Endothelial cell (in vitro differentiated cells): Measurements from ENCODE around the gene AP2A2. TPM values are rescaled to one million over a fixed set of nuclear protein-coding genes. Genes with fewer than 3 reads are reported as not detected.

ENCODE experiments used
- DNase-seq: peaks from one replicate; pipeline ENCODE4 v3.0.0; 2021; ENCODE audit warnings: low spot score
- H3K27ac Mint-ChIP-seq: one replicate; pipeline ENCODE4 v1.8.0; 2021; ENCODE audit warnings: mixed read lengths, inconsistent platforms; ENCODE audit not compliant: unreplicated experiment
- H3K27me3 Mint-ChIP-seq: one replicate; pipeline ENCODE4 v1.8.0; 2021; ENCODE audit warnings: mild to moderate bottlenecking, moderate library complexity, mixed read lengths, inconsistent platforms; ENCODE audit not compliant: unreplicated experiment
- H3K36me3 Mint-ChIP-seq: one replicate; pipeline ENCODE4 v1.8.0; 2021; ENCODE audit warnings: mild to moderate bottlenecking, low read depth, mixed read lengths, inconsistent platforms; ENCODE audit not compliant: unreplicated experiment
- H3K4me1 Mint-ChIP-seq: one replicate; pipeline ENCODE4 v1.8.0; 2021; ENCODE audit warnings: mild to moderate bottlenecking, mixed read lengths, inconsistent platforms; ENCODE audit not compliant: unreplicated experiment
- H3K4me3 Mint-ChIP-seq: one replicate; pipeline ENCODE4 v1.8.0; 2021; ENCODE audit warnings: mild to moderate bottlenecking, mixed read lengths, inconsistent platforms; ENCODE audit not compliant: unreplicated experiment
- H3K9me3 Mint-ChIP-seq: one replicate; pipeline ENCODE4 v1.8.0; 2021; ENCODE audit warnings: mixed read lengths, inconsistent platforms; ENCODE audit not compliant: unreplicated experiment
- CTCF ChIP-seq: fragments of 200-600 bp; sonication (generic); IDR thresholded peaks from one replicate; pipeline ENCODE4 v1.5.0; 2021; ENCODE audit warnings: antibody characterized with exemption; ENCODE audit not compliant: unreplicated experiment
- total RNA-seq: library from RNA; stranded (reverse); fragmentation: NEBNext Ultra II Directional; extraction: Animal tissue kit (Norgen Biotek cat#: 25700); gene quantifications from one replicate; pipeline ENCODE4 v1.2.1, GENCODE V29; 2021; ENCODE audit not compliant: unreplicated experiment

Gene AP2A2
- total RNA-seq, 1 donor from 2014 or later: 287 TPM

GRCh38 chr11:1059759-1060158 lies 134.1 kb downstream of the AP2A2 start:
- DNase-seq: no peak
- Mint-ChIP-seq H3K27me3 (peaks cover 8% of the 10 kb centered on the region), H3K4me1 (peaks cover 13% of the 10 kb centered on the region), H3K27ac (no peak overlapping the region), H3K36me3 (no peaks in the 10 kb centered on the region), H3K9me3 (no peaks in the 10 kb centered on the region), H3K4me3 (no peak overlapping the region)
- no peak for TF ChIP-seq CTCF

- H3K9me3 Mint-ChIP-seq: no peaks in the 10 kb centered on the region
- peaks cover 8% of the 10 kb centered on the region for H3K27me3 Mint-ChIP-seq
- no peak overlapping the region for H3K4me3 Mint-ChIP-seq
- H3K27ac Mint-ChIP-seq: no peak overlapping the region
- no peak for DNase-seq
- no peak for TF ChIP-seq CTCF
- H3K4me1 Mint-ChIP-seq: peaks cover 13% of the 10 kb centered on the region
- no peaks in the 10 kb centered on the region for H3K36me3 Mint-ChIP-seq
These were observed 134.7 kb downstream of the AP2A2 start for GRCh38 chr11:1060410-1060809.

- Mint-ChIP-seq H3K27ac (no peak overlapping the region), H3K4me1 (peaks cover 13% of the 10 kb centered on the region), H3K27me3 (peaks cover 8% of the 10 kb centered on the region), H3K36me3 (no peaks in the 10 kb centered on the region), H3K4me3 (no peak overlapping the region), H3K9me3 (no peaks in the 10 kb centered on the region)
- no peak for DNase-seq
- TF ChIP-seq CTCF: no peak
These were observed 135.4 kb downstream of the AP2A2 start for GRCh38 chr11:1060852-1061616.

Other genes with a start within 250 kb of the AP2A2 start
- gene DEAF1, start 230.6 kb upstream of the AP2A2 start, total RNA-seq: 118 TPM
- 22.9 TPM for gene TMEM80, start 230.1 kb upstream of the AP2A2 start, total RNA-seq
- gene EPS8L2, start 219.6 kb upstream of the AP2A2 start, total RNA-seq: 8.0 TPM
- 123 TPM for gene TALDO1, start 178.4 kb upstream of the AP2A2 start, total RNA-seq
- 36.5 TPM for gene GATD1, start 148.4 kb upstream of the AP2A2 start, total RNA-seq
- not detected for gene CEND1, start 135.8 kb upstream of the AP2A2 start, total RNA-seq
- gene SLC25A22, start 127.6 kb upstream of the AP2A2 start, total RNA-seq: 17.8 TPM
- gene PIDD1, start 120.6 kb upstream of the AP2A2 start, total RNA-seq: 13.7 TPM
- 2,188 TPM for gene RPLP2, start 115.9 kb upstream of the AP2A2 start, total RNA-seq
- 40.5 TPM for gene PNPLA2, start 107.0 kb upstream of the AP2A2 start, total RNA-seq
- gene CRACR2B, start 98.0 kb upstream of the AP2A2 start, total RNA-seq: 28.8 TPM
- gene CD151, start 92.9 kb upstream of the AP2A2 start, total RNA-seq: 49.6 TPM
- gene POLR2L, start 83.3 kb upstream of the AP2A2 start, total RNA-seq: 76.7 TPM
- 26.4 TPM for gene TSPAN4, start 83.0 kb upstream of the AP2A2 start, total RNA-seq
- gene CHID1, start 15.1 kb upstream of the AP2A2 start, total RNA-seq: 69.3 TPM
- gene MUC6, start 110.8 kb downstream of the AP2A2 start, total RNA-seq: not detected
- not detected for gene MUC2, start 149.0 kb downstream of the AP2A2 start, total RNA-seq
- gene MUC5AC, start 232.1 kb downstream of the AP2A2 start, total RNA-seq: not detected